GM18951 (cell line): Measurements from ENCODE around the gene C6orf163.

ENCODE experiments used
- POLR2A ChIP-seq: IDR thresholded peaks from 4 replicates; pipeline ENCODE4 v1.6.1; 2011; ENCODE audit warnings: mild to moderate bottlenecking; ENCODE audit not compliant: insufficient read length, insufficient read depth; ENCODE audit errors: extremely low read depth
- in situ Hi-C: fragments of 300-500 bp; cut with MboI; formaldehyde crosslinking; loops from one replicate; pipeline ENCODE4 v1.12.0; 2022; ENCODE audit warnings: low sequenced_read_pairs, mixed read lengths, inconsistent platforms; ENCODE audit not compliant: unreplicated experiment

The C6orf163 gene

DNA sequence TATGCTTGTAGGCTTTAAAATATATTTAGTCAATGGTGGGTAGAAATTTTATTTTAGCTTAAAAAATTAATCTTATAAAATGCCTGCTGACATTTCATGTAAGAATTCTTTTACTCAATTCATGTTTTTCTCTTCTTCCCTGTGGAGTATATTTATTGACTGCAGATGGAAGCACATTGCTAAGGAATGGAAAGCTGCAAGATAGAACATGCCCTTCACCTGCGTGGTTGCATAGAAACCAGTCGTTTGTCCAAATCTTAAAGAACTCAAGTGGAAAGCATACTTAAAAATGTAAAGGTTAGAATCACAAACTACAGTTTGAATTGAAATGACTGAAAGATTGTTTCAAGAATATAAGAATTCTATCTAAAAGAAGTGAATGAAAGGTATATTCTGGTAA lies 30.7 kb downstream of the C6orf163 start:
- TF ChIP-seq POLR2A, result no peak
- in situ Hi-C loops, result loop anchor here (25.0 kb wide), 1 partner anchor 1487 kb away; no protein-coding TSS in a partner anchor

- TF ChIP-seq POLR2A, result no peak
- in situ Hi-C loops, result loop anchor here (25.0 kb wide), 1 partner anchor 1486 kb away; no protein-coding TSS in a partner anchor
These were observed 32.0 kb downstream of the C6orf163 start for GRCh38 chr6:87376643-87377042.

DNA sequence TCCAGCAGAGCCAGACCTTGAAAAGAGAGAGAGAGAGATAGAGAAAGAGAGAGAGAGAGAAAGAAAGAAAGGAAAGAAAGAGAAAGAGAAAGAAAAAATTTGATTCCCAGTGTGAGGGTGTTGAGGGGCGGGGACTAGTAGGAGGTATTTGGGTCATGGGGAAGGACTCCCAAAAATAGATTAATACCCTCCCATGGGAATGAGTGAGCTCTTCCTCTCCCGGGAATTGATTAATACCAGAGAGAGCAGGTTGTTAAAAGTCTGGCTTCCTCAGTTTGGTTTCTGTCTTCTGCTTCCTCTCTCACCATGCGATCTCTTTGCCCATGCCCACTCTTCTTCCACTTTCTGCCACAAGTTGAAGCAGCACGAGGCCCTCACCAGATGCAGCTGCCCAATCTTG lies 34.3 kb downstream of the C6orf163 start:
- no peak for TF ChIP-seq POLR2A
- in situ Hi-C loops, result loop anchor here (25.0 kb wide), 1 partner anchor 1483 kb away; no protein-coding TSS in a partner anchor

GRCh38 chr6:87382861-87383260 lies 38.2 kb downstream of the C6orf163 start:
- in situ Hi-C loops, result loop anchor here (25.0 kb wide), 1 partner anchor 1479 kb away; no protein-coding TSS in a partner anchor
- TF ChIP-seq POLR2A, result no peak

- in situ Hi-C loops, result loop anchor here (25.0 kb wide), 1 partner anchor 1478 kb away; no protein-coding TSS in a partner anchor
- no peak for TF ChIP-seq POLR2A
These were observed 39.4 kb downstream of the C6orf163 start for GRCh38 chr6:87384038-87384437.

DNA sequence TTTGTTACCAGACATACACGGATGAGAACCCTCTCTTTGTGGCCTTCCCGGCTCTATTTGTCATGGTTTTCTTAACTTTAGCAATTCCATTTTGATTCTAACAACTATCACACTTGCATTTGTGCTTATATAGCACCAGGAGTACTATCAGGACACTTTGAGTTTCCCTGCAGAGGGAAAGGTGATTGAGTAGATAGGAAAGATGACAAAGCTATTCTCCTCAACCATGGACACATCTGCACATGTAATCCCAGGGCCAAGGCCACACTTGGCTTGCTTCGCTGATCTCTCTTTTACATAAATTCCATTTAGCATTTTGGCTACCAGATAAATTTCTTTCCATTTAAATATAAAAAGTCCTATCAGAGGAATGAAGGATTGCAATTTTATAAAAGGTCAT lies 39.8 kb downstream of the C6orf163 start:
- in situ Hi-C loops, result loop anchor here (25.0 kb wide), 1 partner anchor 1478 kb away; no protein-coding TSS in a partner anchor

DNA sequence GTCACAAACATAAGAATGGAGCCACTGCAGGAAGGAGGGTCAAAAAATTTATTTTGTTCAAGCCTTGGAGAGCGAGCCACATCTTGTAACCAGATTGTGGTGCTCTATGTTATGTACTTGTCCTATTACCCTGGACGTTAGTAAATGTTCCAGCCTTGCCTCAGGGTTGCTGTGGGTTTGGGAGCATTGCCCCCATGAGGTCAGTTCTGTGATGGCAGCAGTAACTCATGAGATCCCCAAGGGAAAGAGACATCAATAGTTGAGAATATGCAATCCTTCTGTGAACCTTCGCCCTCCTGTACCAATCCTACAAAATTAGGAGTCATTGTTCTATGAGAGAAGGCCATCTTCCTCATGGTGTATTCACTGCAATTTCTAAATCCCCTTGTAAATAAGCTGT lies 46.7 kb downstream of the C6orf163 start:
- TF ChIP-seq POLR2A, result no peak
- in situ Hi-C loops, result loop anchor here (25.0 kb wide), 1 partner anchor 1471 kb away; no protein-coding TSS in a partner anchor

More for the DNA sequence above, 39.8 kb downstream of the C6orf163 start:
- TF ChIP-seq POLR2A, result no peak

- in situ Hi-C loops, result loop anchor here (25.0 kb wide), 1 partner anchor 1469 kb away; no protein-coding TSS in a partner anchor
- TF ChIP-seq POLR2A, result no peak
These were observed 48.5 kb downstream of the C6orf163 start for GRCh38 chr6:87393026-87393622.

DNA sequence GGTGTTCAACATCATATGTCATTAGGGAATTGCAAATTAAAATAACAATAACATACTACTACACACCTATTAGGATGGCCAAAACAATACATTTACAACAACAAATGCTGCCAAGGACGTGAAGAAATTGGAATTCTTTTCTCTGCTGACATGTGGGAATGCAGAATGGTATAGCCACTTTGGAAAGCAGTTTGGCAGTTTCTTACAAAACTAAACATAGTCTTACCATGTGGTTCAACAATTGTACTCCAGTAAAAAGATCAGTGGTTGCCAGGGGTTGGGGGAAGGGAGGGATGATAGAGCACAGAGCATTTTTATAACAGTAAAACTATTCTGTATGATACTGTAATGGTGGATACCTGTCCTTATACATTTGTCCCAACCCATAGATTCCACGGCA lies 50.8 kb downstream of the C6orf163 start:
- in situ Hi-C loops, result loop anchor here (25.0 kb wide), 1 partner anchor 1467 kb away; no protein-coding TSS in a partner anchor
- no peak for TF ChIP-seq POLR2A

DNA sequence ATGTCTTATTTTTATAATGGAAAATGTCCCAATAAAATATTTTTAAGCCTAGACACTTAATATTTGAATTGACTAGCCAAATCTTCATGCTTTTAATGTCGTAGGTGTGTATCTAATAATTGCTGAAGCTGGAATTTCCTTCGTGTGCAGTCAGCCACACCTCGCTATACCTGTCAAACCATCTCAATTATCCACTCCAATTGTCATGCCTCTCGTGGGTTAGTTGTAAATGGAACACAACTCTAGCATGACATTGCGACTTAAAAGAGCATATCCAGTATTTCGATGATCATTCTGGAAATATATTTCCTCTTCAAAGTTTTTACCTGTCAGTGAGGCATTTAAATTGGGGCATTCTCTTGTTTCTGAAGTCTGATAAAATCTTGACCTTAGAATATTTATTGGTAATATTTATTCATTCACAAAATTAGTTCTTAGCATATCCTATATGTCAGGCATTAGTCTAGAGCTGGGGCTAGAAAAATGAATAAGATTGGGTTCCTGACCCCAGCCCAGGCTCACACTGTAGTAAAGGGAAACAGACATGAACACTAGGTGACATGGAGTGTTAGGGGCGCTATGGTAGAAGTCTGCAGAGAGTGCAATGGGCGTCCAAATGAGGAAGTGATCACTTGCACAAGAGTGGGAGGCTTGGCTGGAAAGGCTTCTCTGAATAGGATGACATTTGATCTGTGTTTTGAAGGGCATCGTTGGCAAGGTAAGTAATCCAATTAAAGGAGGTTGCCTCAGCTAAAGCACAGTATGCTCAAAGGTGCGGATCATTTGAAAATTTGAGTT lies 52.2 kb downstream of the C6orf163 start:
- no peak for TF ChIP-seq POLR2A
- in situ Hi-C loops, result loop anchor here (25.0 kb wide), 1 partner anchor 1466 kb away; no protein-coding TSS in a partner anchor

GRCh38 chr6:87397656-87398055 lies 53.0 kb downstream of the C6orf163 start:
- TF ChIP-seq POLR2A, result no peak

GRCh38 chr6:87401832-87402231 lies 57.2 kb downstream of the C6orf163 start:
- in situ Hi-C loops, result no loop called here

More at GRCh38 chr6:87397656-87398055, 53.0 kb downstream of the C6orf163 start:
- in situ Hi-C loops, result loop anchor here (25.0 kb wide), 1 partner anchor 1465 kb away; no protein-coding TSS in a partner anchor

GRCh38 chr6:87407561-87407900 lies 62.9 kb downstream of the C6orf163 start:
- no peak for TF ChIP-seq POLR2A
- in situ Hi-C loops, result no loop called here

More at GRCh38 chr6:87401832-87402231, 57.2 kb downstream of the C6orf163 start:
- TF ChIP-seq POLR2A, result no peak
